HepG2 (cell line): ENCODE results near the gene RIPK1. TPM values are rescaled to one million over a fixed set of nuclear protein-coding genes. Genes with fewer than 3 reads are reported as not detected.
A peak's percentile ranks its signal among the peaks of the same experiment; 100 is the strongest.

Source experiments
- ATF6 ChIP-seq: sonication (generic); formaldehyde crosslinking; conservative IDR thresholded peaks from 2 replicates; pipeline ENCODE4 v1.4.0; 2020; ENCODE audit warnings: missing genetic modification reagents
- EP300 ChIP-seq, 3 experiments: sonication (generic) in 1 of 3; formaldehyde crosslinking in 1 of 3; IDR thresholded peaks; 2 replicates each; pipeline versions ENCODE4 v1.5.1 to v1.6.1; 2011 to 2020; ENCODE audit warnings: low read depth in 2 of 3, low read length in 2 of 3, borderline replicate concordance in 1 of 3, improper control_type of control experiment in 1 of 3, mild to moderate bottlenecking in 1 of 3, missing genetic modification reagents in 1 of 3, moderate library complexity in 1 of 3
- HNRNPUL1 ChIP-seq: fragments of 200-400 bp; formaldehyde crosslinking; IDR thresholded peaks from 2 replicates; pipeline ENCODE4 v1.6.1; 2017; ENCODE audit warnings: low read depth, mild to moderate bottlenecking, low read length, moderate library complexity
- JUND ChIP-seq: sonication (generic); formaldehyde crosslinking; IDR thresholded peaks from 2 replicates; pipeline ENCODE4 v1.8.0; 2022; ENCODE audit warnings: mild to moderate bottlenecking, missing genetic modification reagents
- KIAA2018 ChIP-seq: sonication (generic); formaldehyde crosslinking; IDR thresholded peaks from 2 replicates; pipeline ENCODE4 v1.5.0; 2020; ENCODE audit warnings: mild to moderate bottlenecking, missing genetic modification reagents, borderline replicate concordance
- MXD4 ChIP-seq: IDR thresholded peaks from 2 replicates; pipeline ENCODE4 v1.6.1; 2016; ENCODE audit warnings: mild to moderate bottlenecking, missing biosample characterization, missing genetic modification reagents
- SP140L ChIP-seq: sonication (generic); formaldehyde crosslinking; IDR thresholded peaks from 2 replicates; pipeline ENCODE4 v1.4.0; 2020; ENCODE audit warnings: missing genetic modification reagents, borderline replicate concordance
- TAF15 ChIP-seq: fragments of 200-400 bp; formaldehyde crosslinking; IDR thresholded peaks from one replicate; pipeline ENCODE4 v1.6.1; 2018; ENCODE audit warnings: mild to moderate bottlenecking, low read depth, low read length; ENCODE audit not compliant: poor library complexity, severe bottlenecking
- ZFP82 ChIP-seq: sonication (generic); formaldehyde crosslinking; IDR thresholded peaks from 2 replicates; pipeline ENCODE4 v1.5.1; 2020; ENCODE audit warnings: mild to moderate bottlenecking, missing genetic modification reagents, borderline replicate concordance
- ZNF326 ChIP-seq: sonication (generic); formaldehyde crosslinking; IDR thresholded peaks from 2 replicates; pipeline ENCODE4 v1.4.0; 2020; ENCODE audit warnings: missing genetic modification reagents, borderline replicate concordance
- ZNF33A ChIP-seq: sonication (generic); formaldehyde crosslinking; IDR thresholded peaks from 2 replicates; pipeline ENCODE4 v1.5.1; 2020; ENCODE audit warnings: missing genetic modification reagents, mild to moderate bottlenecking, moderate library complexity, borderline replicate concordance
- ZNF343 ChIP-seq: sonication (generic); formaldehyde crosslinking; IDR thresholded peaks from 2 replicates; pipeline ENCODE4 v1.4.0; 2020; ENCODE audit warnings: mild to moderate bottlenecking, missing genetic modification reagents
- ZNF512B ChIP-seq: sonication (generic); formaldehyde crosslinking; IDR thresholded peaks from 2 replicates; pipeline ENCODE4 v1.5.1; 2020; ENCODE audit warnings: missing genetic modification reagents, mild to moderate bottlenecking, borderline replicate concordance
- polyA plus RNA-seq, 8 experiments: library from polyadenylated mRNA; depleted of rRNA in 3 of 8; stranded (reverse) in 7 of 8; unstranded in 1 of 8; fragments of >200 nt; fragmentation: Illumina TruSeq in 4 of 8; extraction: Trizol in 4 of 8; gene quantifications; 2 replicates each; pipeline versions ENCODE4 v1.2.1 to v1.2.3, GENCODE V29; 2011 to 2016; ENCODE audit warnings: low read depth in 4 of 8, missing spikeins in 1 of 8, mixed read lengths in 1 of 8; ENCODE audit not compliant: insufficient read depth in 1 of 8
- total RNA-seq, 5 experiments: library from RNA; depleted of rRNA; stranded (reverse); fragments of >200 nt; fragmentation: Illumina TruSeq; extraction: Trizol; gene quantifications; 2 replicates each; pipeline ENCODE4 v1.2.3, GENCODE V29; 2016; ENCODE audit warnings: low read depth in 1 of 5

Gene RIPK1
- total and polyA plus RNA-seq, 2 of the 13 experiments (the other 11 are each of a cell fraction or from before 2014, with no cell fraction given) = 9.0 to 10.3 TPM

GRCh38 chr6:3157131-3157933 is 89.0 kb downstream of the RIPK1 start, which contains the start of gene TUBB2A (continued):
- TF ChIP-seq MXD4 (CRISPR knock-in tag) (peak; percentile 72; the same call in 1 of the 2 replicates), ZNF33A (CRISPR knock-in tag) (no peak), KIAA2018 (CRISPR knock-in tag) (no peak), SP140L (CRISPR knock-in tag) (no peak), EP300 (IDR thresholded peaks at IDR 0.05; ENCODE audit: low read depth in 2 of 2, low read length in 2 of 2) (peak in 1 of 2 experiments; percentile 14; a peak in 1 of 4 replicates), EP300 (CRISPR knock-in tag; IDR thresholded peaks at IDR 0.05; ENCODE audit: borderline replicate concordance) (peak; percentile 39; the same call in 1 of the 2 replicates), ZNF326 (CRISPR knock-in tag) (no peak), HNRNPUL1 (0 out of 2 replicates have a peak, but pooled peaks have one; percentile 27), ZFP82 (peak; percentile 97; the same call in 1 of the 2 replicates), ZNF343 (CRISPR knock-in tag) (0 out of 2 replicates have a peak, but pooled peaks have one; percentile 74), ZNF512B (CRISPR knock-in tag) (no peak), TAF15 (no peak), ATF6 (peak; percentile 90; the same call in 1 of the 2 replicates), JUND (CRISPR knock-in tag) (peak; percentile 69; the same call in 1 of the 2 replicates)
